WI38 (cell line): ENCODE results near the gene GPR183.

Experiments used
- H3K4me3 ChIP-seq: 2 replicates; pipeline ENCODE4 v1.5.1; 2011; ENCODE audit warnings: low read depth, mild to moderate bottlenecking, control low read depth, low read length
- CTCF ChIP-seq: IDR thresholded peaks from 2 replicates; pipeline ENCODE4 v1.5.1; 2012; ENCODE audit warnings: low read depth, mild to moderate bottlenecking, control low read depth, low read length

The GPR183 gene

GRCh38 chr13:99287551-99287950 lies 19.6 kb downstream of the GPR183 start:
- no peak for TF ChIP-seq CTCF

DNA sequence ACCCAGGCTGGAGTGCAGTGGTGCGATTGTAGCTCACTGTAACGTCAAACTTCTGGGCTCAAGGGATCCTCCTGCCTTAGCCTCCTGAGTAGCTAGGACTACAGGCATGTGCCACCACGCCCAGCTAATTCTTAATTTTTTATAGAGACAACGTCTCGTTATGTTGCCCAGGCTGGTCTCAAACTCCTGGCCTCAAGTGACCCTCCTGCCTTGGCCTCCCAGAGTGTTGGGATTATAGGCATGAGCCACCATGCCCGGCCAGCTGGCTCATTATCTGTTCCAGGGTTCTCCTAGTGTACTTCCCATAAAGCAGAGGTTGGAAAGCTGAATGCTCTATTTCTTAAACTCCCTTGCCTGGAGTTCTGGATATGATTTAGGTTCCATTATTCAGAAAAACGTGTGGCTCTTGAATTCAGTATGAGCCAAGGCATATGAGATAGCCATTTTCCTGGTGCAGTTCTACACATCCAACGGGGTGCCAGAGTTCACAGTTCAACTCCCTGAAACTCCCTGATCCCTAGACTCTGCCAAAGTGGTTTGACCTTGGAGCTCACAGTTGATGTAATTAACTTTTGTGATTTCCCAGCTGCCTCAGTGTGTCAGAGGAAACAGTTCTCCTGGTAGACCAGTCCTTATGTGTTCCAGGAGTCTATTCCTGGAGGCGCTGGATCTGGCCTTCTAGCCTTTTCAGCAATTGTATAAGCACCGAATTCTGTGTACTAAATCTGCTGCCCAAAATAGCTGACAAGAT lies 21.6 kb downstream of the GPR183 start:
- TF ChIP-seq CTCF, result no peak
- no peak overlapping the region for H3K4me3 ChIP-seq

More at GRCh38 chr13:99287551-99287950, 19.6 kb downstream of the GPR183 start:
- H3K4me3 ChIP-seq, result no peak overlapping the region

GRCh38 chr13:99282264-99283231 lies 24.7 kb downstream of the GPR183 start:
- TF ChIP-seq CTCF, result no peak
- no peak overlapping the region for H3K4me3 ChIP-seq

GRCh38 chr13:99281811-99282263 lies 25.4 kb downstream of the GPR183 start:
- TF ChIP-seq CTCF, result no peak
- no peak overlapping the region for H3K4me3 ChIP-seq

DNA sequence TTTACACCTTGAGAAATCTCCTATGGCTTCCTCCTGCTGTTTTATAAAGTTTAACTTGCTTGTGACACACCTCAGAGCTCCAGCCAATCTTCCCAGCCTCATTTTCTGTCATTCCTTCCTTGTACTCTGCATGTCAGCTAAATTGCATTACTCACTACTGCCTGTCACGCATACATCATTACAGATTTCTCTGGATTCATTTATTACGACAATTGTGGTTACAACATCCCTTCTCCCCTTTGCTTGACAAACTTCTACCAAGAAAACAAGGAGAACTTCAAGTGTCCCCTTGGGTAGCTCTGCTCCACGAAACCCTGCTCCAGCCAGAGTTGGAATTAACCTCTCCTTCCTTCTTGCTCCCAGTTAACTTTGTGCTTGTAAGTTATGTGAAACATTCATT lies 27.0 kb downstream of the GPR183 start:
- no peak for TF ChIP-seq CTCF
- H3K4me3 ChIP-seq, result no peak overlapping the region

DNA sequence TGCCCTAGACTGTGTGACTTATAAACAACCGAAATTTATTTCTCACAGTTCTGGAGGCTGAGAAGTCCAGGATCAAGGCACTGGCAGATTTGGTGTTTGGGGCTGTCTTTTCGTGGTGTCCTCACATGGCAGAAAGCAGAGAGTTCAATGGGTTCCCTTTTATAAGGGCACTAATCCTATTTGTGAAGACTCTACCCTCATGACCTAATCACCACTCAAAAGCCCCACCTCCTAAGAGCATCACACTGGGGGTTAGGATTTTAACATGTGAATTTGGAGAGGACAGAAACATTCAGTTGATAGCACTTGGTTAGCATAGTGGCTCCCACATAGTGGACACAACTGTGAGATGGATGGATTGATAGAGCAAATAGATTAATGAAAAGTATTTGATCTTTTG lies 27.6 kb downstream of the GPR183 start:
- TF ChIP-seq CTCF, result no peak
- no peak overlapping the region for H3K4me3 ChIP-seq

- no peak overlapping the region for H3K4me3 ChIP-seq
- TF ChIP-seq CTCF, result no peak
Measured at GRCh38 chr13:99278843-99279242, 28.4 kb downstream of the GPR183 start.
